ENCODE data around the gene RIPOR3.
"Not testable (repeated sequence)": the region's sequence is repeated elsewhere in the genome, so short reads cannot be mapped to it uniquely, and the experiment has no call there.

RIPOR3 gene

GRCh38 chr20:50654904-50655303, 36.4 kb downstream of the RIPOR3 start:
- no peak for DNase-seq

DNA sequence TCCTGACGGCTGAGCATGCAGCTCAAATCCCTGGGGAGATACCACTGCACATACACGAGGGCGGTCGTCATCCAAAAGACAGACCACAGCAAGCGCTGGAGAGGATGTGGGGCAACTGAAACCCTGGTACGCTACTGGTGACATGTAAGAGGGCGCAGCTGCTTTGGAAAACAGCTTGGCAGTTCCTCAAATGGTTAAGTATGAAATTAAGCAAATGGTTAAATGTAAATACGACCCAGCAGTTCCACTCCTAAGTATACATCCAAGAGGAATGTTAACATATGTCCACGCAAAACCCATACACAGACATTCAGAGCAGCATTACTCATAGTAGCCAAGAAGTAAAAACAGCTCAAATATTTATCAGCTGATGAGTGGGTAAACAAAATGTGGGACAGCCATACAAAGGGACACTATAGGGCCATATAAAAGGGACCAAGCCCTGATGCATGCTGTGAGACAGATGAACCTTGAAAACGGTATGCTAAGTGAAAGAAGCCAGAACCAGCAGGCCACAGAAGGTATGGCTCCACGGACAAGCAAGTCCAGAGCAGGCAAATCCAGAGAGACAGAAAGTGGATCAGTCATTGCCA, 38.5 kb downstream of the RIPOR3 start:
- peak; percentile 69 for DNase-seq

DNA sequence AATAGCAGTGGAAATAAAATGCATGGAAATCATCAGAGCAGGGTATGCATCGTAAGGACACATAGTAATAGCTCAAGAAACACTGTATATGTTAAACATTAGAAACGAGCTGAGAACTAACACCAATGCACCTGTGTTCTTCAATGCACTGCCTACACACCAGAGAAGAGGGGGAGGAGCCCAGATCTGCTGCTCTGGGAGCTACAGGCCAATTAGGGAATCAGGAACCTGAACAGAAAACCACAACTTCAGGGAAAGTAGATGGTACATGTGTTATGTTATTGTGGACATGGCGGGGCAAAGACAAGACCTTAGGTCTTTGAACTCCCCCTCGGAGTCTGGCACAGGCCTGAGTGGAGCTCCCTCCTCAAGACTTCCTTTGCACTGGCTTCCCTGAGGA, 39.7 kb downstream of the RIPOR3 start:
- DNase-seq = no peak

DNA sequence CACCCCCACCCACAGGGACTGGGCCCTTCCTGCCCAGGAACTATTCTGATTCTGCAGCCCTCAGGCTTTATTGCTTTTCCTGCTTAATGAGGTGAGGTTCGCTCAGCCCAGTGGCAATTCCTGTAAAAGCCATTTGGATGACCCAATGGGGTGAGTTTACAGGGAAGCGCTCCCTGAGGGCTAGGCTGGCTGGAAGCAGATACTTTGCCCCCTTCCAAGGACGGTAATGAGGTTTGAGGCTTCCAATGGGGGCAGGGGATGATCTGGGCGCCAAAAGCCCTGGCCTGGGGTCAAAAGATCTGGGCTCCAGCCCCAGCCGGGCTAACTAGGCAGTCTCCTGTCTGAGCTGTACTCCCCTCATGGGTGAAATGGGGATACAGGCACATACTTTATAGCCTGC, 41.8 kb downstream of the RIPOR3 start:
- no peak for DNase-seq

GRCh38 chr20:50648651-50649050, 42.7 kb downstream of the RIPOR3 start:
- no peak for DNase-seq

DNA sequence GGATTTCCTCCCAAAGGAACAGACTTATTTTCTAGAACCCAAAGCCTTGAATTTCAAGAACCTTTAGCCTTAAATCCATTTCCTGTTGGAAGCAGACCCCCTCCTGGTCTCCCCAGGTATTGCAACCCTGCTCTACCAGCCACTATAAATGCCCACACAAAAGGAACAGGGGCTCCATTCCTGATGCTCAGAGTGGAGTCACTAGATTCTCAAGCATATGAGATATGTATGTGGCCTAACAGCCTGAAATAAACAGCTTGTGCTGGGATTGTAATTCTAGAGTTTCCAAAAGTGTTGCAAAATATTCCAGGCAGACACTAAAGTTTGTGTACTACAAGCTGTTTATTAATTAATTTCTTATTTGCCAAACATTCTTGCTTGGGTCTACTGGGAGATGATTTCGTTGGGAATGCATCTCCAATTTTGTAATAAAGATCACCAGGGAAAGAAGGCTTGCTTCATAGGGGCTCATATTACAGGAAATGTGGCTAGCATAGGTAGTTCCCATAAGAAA, 44.8 kb downstream of the RIPOR3 start:
- no peak for DNase-seq

- peak; percentile 97 for DNase-seq
Observed at GRCh38 chr20:50645253-50646068, 45.9 kb downstream of the RIPOR3 start.

GRCh38 chr20:50642288-50642803, 49.0 kb downstream of the RIPOR3 start:
- DNase-seq = peak; percentile 31

GRCh38 chr20:50641625-50642287, 49.6 kb downstream of the RIPOR3 start:
- not testable (repeated sequence) for DNase-seq

GRCh38 chr20:50639971-50640711, 51.2 kb downstream of the RIPOR3 start:
- not testable (repeated sequence) for DNase-seq

DNA sequence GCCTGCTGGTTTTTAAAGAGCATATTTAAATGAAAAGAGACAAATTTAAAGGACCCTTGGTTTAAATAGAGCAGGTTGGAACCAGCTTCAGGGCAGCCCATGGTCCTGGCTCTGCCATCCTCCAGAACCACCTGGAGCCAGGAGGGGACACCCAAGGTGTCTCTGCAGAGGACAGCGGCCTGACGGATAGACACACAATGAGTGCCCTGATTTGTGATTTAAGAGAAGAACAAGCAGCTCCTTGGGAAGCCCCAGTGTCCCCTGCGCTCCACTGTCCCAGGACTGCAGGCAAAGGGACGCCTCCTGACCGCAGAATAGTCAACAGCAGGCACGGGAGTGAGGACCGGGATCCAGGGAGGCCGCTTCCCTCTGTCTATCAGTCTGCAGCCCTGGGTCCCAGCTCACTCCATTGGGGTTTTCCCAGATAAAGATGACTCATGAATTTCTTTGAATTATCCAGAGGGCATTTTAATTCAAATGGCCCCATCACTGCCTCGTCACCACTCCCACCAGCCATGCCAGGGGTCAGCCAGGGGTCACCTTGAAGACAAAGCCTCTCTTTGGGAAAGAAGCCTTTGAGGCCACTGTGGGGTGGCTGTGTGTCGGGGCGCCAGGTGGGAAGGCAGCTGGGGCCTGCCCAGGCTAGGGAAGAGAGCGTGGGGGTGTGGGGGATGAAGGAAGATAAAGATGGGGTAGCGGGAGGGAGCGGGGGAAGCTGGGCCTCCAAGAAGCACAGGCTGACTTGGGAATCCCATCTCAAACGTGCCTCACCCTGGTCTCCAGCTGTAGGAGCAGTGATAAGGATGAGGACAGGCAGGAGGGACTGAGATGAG, 53.1 kb downstream of the RIPOR3 start:
- peak; percentile 74 for DNase-seq

- no peak for DNase-seq
Observed at GRCh38 chr20:50636601-50637540, 54.5 kb downstream of the RIPOR3 start.

DNA sequence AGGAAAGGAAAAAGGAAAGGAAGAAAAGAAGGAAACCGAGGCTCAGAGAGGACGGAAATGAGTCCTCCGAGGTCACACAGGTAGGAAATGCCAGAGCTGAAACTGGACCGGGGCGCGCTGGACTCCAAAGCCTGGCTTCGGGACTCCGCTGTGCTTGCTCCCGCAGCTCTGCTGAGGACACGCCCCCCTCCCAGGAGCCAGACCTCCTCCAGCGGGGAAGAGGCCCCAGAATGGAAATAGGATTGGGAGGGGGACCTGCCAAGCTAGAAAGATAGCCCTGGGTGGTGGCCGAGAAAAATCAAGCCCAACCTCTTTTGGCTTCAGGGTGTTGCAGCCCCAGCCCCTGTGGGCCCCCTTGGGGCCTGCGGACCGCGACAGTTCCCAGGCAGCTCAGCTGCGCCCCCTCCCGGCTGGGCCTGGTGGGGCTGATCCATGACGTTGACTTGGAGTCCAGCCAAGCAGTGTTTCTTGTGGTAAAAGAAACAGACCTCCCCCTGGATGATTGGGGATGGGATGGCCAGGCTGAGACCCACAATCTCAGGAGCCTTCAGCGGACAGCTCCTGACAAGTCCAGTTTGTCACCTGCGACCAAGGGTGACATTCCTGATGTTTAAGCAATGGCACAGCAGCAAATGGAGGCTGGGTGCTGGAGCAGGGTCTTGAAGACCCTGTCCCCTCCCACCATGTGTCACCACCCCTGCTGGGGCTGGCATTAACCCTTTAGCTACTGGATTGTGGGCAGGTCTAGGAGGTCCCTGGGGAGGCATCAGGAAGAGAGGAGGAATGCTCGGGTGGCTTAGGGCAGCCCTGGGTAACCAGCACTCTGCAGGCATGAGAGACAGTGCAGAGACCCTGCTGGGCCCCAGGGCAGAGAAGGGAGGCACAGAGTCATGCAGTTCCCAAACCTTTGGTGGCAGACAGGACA, 55.4 kb downstream of the RIPOR3 start:
- peak; percentile 73 for DNase-seq

GRCh38 chr20:50635014-50635557, 56.3 kb downstream of the RIPOR3 start:
- no peak for DNase-seq

GRCh38 chr20:50634191-50634590, 57.2 kb downstream of the RIPOR3 start:
- DNase-seq = no peak

- no peak for DNase-seq
Observed at GRCh38 chr20:50633361-50633760, 58.0 kb downstream of the RIPOR3 start.

DNA sequence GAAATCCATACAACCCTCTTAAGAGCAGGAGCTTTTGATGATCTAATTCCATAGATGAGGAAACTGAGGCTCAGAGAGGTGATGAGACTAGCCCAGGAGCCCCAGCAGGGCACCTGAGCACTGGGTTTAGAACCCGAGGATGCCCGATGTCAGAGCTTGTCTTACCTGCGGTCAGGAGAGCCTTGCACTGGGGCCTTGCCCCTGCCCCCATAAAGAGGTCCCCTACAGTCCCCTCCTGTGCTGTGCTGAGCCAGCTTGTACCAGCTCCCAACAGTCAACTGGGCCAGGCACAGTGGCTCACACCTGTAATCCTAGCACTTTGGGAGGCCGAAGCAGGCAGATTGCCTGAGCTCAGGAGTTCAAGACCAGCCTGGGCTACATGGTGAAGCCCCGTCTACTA, 58.6 kb downstream of the RIPOR3 start:
- DNase-seq = no peak

DNA sequence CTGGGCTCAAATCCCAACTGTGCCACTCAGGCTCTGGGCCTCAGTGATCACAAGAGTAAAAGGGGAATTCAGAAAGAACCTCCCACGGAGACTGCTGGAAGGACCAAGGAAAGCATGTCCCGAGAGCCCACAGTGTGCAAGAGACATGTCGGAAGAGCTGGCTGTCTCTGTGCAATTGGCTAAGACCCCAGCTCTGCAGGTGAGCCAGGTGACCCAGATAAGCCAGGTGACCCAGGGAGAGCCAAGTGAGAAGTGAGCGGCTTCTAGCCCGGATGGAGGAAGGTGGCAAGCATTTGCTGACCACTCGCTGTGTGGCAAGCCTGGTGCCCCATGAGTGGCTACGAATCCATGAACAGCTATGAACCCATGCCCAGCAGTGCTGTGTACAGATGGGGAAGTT, 59.1 kb downstream of the RIPOR3 start:
- no peak for DNase-seq

DNA sequence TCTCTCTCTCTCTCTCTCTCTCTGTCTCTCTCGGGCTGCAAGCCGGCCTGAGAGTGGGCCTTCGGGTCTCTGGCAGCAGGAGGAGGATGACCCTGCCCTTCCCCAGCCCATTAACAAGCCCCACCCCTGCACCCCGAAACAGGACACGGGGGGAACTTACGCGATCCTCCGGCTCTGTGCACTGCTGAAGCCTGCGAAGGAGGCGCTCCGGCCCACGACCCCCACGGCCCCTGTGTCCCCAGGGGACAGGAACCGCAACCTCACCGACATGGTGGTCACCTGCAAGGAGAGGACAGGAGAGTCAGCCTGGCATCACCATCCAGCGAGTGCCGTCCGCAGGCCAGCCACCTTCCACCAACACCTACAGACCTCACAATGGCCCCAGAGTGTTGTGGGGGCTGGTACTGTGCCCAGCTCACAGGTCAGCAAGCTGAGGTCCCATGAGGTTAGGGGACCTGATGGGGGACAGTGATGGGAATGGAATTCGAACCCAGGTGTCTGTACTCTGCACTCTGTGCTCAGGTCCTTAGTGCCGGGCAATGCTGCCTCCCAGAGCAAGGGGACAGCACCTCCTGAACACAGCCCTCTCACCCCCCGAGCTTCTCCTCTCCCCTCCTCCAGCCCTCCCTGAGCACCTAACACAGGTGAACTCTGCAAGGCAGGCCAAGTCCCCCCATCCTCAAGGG, 60.6 kb downstream of the RIPOR3 start:
- no peak for DNase-seq
